ENCODE results near the gene MAMDC4.

The MAMDC4 gene

DNA sequence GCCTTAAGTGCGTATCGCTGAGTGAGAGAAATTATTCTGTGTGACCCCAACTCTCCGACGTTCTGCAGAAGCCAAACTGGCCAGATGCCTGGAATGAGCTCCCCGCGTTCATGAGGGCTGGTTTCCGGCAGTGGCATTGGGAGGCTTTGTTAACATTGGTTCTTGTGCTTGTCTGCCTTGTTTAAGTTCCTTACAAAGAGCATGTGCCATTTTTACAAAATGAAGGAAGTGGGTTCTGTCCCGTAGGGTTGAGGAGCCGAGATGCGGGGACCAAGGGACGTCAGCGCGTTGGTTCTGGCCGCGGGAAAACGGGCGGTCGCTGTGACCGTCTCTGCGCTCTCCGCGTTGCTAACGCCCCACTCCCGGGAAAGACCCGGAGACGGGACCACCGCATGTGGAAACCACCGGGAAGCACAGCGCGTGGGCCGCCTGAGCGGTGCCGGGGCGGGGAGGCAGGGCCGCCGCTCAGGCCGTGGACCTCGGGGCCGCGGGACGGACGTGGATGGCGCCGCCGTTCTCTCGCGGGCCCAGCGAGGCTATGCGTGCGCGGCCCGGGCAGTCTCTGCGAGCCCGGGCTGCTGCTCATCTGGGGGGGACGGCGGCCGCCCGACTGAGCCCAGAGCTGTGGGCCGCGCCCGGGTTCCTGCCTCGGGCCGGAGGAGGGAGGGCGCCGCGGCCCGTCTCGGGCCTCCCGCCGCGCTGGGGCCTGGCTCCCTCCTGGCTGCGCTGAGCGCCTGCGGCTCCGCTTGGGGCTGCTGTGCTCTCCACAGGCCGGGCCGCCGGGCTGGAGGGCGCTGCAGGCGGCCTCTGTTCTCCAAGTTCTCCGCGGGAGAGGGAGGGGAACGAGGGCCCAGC is 30.9 kb upstream of the MAMDC4 start:
- no peak for DNase-seq (ENCODE audit: low spot score)
- TF ChIP-seq, protein P1, sequence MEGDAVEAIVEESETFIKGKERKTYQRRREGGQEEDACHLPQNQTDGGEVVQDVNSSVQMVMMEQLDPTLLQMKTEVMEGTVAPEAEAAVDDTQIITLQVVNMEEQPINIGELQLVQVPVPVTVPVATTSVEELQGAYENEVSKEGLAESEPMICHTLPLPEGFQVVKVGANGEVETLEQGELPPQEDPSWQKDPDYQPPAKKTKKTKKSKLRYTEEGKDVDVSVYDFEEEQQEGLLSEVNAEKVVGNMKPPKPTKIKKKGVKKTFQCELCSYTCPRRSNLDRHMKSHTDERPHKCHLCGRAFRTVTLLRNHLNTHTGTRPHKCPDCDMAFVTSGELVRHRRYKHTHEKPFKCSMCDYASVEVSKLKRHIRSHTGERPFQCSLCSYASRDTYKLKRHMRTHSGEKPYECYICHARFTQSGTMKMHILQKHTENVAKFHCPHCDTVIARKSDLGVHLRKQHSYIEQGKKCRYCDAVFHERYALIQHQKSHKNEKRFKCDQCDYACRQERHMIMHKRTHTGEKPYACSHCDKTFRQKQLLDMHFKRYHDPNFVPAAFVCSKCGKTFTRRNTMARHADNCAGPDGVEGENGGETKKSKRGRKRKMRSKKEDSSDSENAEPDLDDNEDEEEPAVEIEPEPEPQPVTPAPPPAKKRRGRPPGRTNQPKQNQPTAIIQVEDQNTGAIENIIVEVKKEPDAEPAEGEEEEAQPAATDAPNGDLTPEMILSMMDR (IDR thresholded peaks at IDR 0.05; ENCODE audit: extremely low read depth, insufficient read depth, missing control alignments): no peak
- in situ Hi-C loops (cut with MboI; ENCODE audit: low pct_unique_long_range_greater_than_20kb, low sequenced_read_pairs, unreplicated experiment): no loop called here

DNA sequence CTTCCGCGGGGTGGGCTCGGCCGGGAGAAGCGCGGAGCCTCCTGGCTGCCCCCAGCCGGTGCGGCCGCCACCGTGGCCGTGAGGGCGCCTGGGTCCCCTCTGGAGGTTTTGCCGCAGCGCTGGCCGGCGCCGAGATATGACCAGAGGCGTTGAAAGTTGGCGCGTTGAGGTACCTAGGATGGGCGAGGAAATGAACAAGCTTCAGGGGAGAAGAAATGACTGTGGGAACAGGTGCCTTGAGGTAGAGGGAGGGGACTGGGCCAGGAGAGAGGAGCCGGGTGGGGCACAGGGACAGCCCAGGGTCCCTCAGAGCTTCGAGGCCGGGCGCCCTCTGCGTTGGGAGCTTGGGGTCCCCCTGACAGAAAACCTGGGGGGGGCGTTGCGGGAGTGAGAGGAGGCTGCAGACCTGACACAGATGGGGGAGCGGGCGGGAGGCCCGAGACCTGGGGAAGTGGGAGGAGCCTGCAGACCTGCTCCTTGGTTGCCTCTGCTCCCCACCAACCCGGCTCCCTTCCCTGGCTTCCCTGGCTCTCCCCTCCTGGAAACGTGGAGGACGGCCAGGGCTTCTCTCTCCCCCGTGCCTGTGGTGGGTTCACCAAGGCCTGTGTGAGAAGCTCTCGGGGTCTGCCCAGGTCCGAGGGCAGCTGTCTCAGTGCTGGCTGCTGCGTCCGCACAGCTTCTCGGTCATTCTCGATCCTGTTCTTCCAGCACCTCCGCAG is 30.2 kb upstream of the MAMDC4 start:
- DNase-seq (ENCODE audit: low spot score): no peak
- TF ChIP-seq, protein P1 (IDR thresholded peaks at IDR 0.05; ENCODE audit: extremely low read depth, insufficient read depth, missing control alignments): no peak
- in situ Hi-C loops (cut with MboI; ENCODE audit: low pct_unique_long_range_greater_than_20kb, low sequenced_read_pairs, unreplicated experiment): no loop called here

DNA sequence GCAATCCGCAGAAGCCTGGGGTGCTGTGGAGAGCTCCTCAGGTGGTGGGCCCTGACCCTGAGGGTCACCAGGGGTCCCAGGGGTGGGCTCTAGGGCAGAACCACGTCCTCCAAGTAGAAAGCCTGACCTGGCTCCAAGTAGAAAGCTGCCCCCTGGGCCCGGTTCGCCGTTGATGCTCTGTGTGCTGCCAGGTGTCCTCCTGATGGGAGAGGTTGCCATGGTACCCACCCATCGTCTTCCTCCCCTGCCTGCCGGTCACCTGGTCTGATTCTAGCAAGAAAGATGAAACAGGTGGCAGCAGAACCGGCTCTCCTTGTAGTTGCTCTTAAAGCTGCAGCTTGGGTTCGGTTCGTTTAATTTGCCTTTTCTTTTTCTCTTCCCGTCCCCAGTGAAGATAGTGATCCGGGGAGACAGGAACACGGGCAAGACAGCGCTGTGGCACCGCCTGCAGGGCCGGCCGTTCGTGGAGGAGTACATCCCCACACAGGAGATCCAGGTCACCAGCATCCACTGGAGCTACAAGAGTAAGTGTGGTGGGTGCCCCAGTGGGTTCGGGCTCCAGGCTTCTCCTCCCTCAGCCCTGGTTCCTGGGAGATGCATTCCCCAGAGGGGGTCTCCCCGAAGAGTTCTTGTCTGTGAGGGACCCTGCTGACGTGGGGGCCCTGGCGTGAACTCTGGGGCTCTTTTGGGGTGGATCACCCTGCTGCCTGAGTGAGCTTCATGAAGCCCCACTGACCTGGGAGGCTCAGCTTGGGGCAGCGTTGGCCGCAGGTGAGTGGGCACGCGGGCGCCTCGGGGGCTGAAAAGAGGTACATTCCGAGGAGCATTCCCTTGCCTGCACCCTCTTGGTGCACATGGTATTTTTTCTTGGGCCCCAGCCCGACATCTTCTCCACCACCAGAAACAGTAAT is 28.8 kb upstream of the MAMDC4 start:
- TF ChIP-seq, protein P1 (IDR thresholded peaks at IDR 0.05; ENCODE audit: extremely low read depth, insufficient read depth, missing control alignments): no peak
- in situ Hi-C loops (cut with MboI; ENCODE audit: low pct_unique_long_range_greater_than_20kb, low sequenced_read_pairs, unreplicated experiment): no loop called here
- DNase-seq (ENCODE audit: low spot score): no peak

DNA sequence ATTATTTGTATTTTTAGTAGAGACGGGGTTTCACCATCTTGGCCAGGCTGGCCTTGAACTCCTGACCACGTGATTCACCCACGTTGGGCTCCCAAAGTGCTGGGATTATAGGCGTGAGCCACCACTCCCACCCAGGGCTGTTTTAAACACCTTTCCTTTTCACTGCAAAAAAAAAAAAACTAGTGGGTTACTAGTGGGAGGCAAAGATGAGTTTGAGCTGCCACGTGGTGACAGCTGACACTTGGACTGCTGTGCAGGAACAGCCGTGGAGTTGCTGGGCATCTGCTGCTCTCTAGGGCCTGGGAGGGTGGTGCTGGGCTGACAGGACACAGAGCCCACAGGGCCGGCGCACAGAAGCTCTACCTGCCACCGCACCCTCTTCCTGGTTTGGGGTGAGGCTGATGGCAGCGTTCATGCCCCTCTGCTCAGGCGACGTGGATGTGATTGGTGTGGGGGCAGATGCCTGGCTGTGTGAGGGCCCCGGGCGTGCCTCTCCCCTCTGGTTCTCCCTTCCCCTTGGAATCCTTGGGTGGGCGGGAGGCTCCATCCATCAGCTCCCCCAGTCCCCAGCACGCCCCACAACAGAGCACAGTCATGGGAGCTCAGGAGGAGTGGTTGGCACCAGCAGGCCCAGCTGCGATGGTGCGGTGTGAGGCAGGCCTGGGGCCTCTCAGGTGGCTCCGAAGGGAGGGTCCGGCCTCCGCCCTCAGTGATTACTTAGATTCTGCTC is 27.5 kb upstream of the MAMDC4 start:
- in situ Hi-C loops (cut with MboI; ENCODE audit: low pct_unique_long_range_greater_than_20kb, low sequenced_read_pairs, unreplicated experiment): no loop called here
- TF ChIP-seq, protein P1 (IDR thresholded peaks at IDR 0.05; ENCODE audit: extremely low read depth, insufficient read depth, missing control alignments): no peak

DNA sequence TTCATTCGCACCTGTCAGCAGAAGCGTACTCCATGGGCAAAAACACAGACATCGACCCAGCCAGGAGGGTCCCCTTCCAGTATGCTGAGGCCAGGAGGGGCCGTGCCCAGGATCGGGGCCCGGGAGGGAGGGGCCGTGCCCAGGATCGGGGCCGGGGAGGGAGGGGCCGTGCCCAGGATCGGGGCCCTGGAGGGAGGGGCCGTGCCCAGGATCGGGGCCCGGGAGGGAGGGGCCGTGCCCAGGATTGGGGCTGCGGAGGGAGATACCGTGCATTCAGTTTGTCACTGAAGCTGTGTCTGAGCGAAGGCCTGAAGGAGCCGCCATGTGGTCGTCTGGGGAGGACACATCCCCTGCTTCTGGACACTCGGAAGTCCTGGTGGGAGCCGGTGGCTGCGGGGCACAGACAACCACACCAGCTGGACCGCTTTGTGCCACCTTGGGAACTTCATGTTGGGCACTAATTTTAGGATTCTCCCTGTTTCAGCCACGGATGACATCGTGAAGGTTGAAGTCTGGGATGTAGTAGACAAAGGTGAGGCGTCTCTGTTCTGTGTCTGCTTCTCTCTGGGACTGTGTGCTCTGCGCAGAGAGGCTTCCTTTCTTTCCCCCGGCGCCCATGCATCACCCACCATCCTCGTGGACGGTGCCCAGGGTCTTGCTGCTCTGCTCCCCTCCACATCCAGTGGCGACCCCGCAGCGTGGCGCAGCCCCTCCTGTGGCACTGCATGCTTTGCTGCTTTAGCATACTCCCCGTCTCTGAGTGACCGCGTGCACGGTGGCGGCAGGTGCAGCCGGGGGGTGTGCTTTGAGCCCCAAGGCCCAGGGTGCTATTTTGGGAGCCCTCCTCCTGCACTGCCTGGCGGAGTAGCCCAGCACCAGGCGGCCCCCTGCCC is 26.6 kb upstream of the MAMDC4 start:
- TF ChIP-seq, protein P1 (IDR thresholded peaks at IDR 0.05; ENCODE audit: extremely low read depth, insufficient read depth, missing control alignments): no peak
- no peak for DNase-seq (ENCODE audit: low spot score)
- in situ Hi-C loops (cut with MboI; ENCODE audit: low pct_unique_long_range_greater_than_20kb, low sequenced_read_pairs, unreplicated experiment): no loop called here

More for the DNA sequence above, 27.5 kb upstream of the MAMDC4 start:
- DNase-seq (ENCODE audit: low spot score): no peak

Data from GM13977 (cell line).